ENCODE measurements around the gene ZBTB20.
A peak's percentile ranks its signal among the peaks of the same experiment; 100 is the strongest.

ZBTB20 gene

GRCh38 chr3:114830652-114831051 is 316.4 kb downstream of the ZBTB20 start:
- Histone ChIP-seq H4K20me1 (ENCODE audit: insufficient read depth, low read length) (no peaks in the 10 kb centered on the region), H3K36me3 (ENCODE audit: insufficient read depth, low read length) (no peaks in the 10 kb centered on the region), H3K4me2 (ENCODE audit: insufficient read depth, low read length) (no peak overlapping the region), H3K9ac (ENCODE audit: low read depth, low read length) (no peak overlapping the region), H3K27me3 (ENCODE audit: insufficient read depth, low read length, poor library complexity) (no peaks in the 10 kb centered on the region), H3K9me3 (ENCODE audit: insufficient read depth, low read length, severe bottlenecking) (no peaks in the 10 kb centered on the region), H3K27ac (ENCODE audit: low read length) (no peak overlapping the region), H2AFZ (ENCODE audit: low read depth, low read length) (no peak overlapping the region), H3K79me2 (ENCODE audit: insufficient read depth, low read length) (no peaks in the 10 kb centered on the region), H3K4me3 (ENCODE audit: low read depth in 1 of 2, low read length in 2 of 2) (no peak overlapping the region), H3K4me1 (ENCODE audit: insufficient read depth, low read length) (no peaks in the 10 kb centered on the region)
- ATAC-seq (ENCODE audit: insufficient read depth, low read depth) (no peak), DNase-seq (no peak)
- TF ChIP-seq, protein P1, sequence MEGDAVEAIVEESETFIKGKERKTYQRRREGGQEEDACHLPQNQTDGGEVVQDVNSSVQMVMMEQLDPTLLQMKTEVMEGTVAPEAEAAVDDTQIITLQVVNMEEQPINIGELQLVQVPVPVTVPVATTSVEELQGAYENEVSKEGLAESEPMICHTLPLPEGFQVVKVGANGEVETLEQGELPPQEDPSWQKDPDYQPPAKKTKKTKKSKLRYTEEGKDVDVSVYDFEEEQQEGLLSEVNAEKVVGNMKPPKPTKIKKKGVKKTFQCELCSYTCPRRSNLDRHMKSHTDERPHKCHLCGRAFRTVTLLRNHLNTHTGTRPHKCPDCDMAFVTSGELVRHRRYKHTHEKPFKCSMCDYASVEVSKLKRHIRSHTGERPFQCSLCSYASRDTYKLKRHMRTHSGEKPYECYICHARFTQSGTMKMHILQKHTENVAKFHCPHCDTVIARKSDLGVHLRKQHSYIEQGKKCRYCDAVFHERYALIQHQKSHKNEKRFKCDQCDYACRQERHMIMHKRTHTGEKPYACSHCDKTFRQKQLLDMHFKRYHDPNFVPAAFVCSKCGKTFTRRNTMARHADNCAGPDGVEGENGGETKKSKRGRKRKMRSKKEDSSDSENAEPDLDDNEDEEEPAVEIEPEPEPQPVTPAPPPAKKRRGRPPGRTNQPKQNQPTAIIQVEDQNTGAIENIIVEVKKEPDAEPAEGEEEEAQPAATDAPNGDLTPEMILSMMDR (IDR thresholded peaks at IDR 0.05; ENCODE audit: borderline replicate concordance, extremely low read depth, low read length, poor library complexity, severe bottlenecking), result no peak
- no peak for TF ChIP-seq EZH2 (IDR thresholded peaks at IDR 0.05; ENCODE audit: borderline replicate concordance, low read depth, low read length, severe bottlenecking)

GRCh38 chr3:114829783-114830182 is 317.3 kb downstream of the ZBTB20 start:
- H3K4me3 ChIP-seq (ENCODE audit: low read depth in 1 of 2, low read length in 2 of 2), result no peak overlapping the region
- H3K27ac ChIP-seq (ENCODE audit: low read length), result no peak overlapping the region
- H3K9ac ChIP-seq (ENCODE audit: low read depth, low read length), result no peak overlapping the region
- H3K4me1 ChIP-seq (ENCODE audit: insufficient read depth, low read length), result no peaks in the 10 kb centered on the region
- no peaks in the 10 kb centered on the region for H3K9me3 ChIP-seq (ENCODE audit: insufficient read depth, low read length, severe bottlenecking)
- no peak overlapping the region for H3K4me2 ChIP-seq (ENCODE audit: insufficient read depth, low read length)
- no peak for ATAC-seq (ENCODE audit: insufficient read depth, low read depth)
- no peaks in the 10 kb centered on the region for H3K27me3 ChIP-seq (ENCODE audit: insufficient read depth, low read length, poor library complexity)
- H3K79me2 ChIP-seq (ENCODE audit: insufficient read depth, low read length), result no peaks in the 10 kb centered on the region
- no peaks in the 10 kb centered on the region for H3K36me3 ChIP-seq (ENCODE audit: insufficient read depth, low read length)
- H2AFZ ChIP-seq (ENCODE audit: low read depth, low read length), result no peak overlapping the region
- no peaks in the 10 kb centered on the region for H4K20me1 ChIP-seq (ENCODE audit: insufficient read depth, low read length)
- no peak for TF ChIP-seq EZH2 (IDR thresholded peaks at IDR 0.05; ENCODE audit: borderline replicate concordance, low read depth, low read length, severe bottlenecking)
- TF ChIP-seq, protein P1 (IDR thresholded peaks at IDR 0.05; ENCODE audit: borderline replicate concordance, extremely low read depth, low read length, poor library complexity, severe bottlenecking), result no peak
- DNase-seq, result no peak

GRCh38 chr3:114827495-114827894 is 319.6 kb downstream of the ZBTB20 start:
- Histone ChIP-seq H3K36me3 (ENCODE audit: insufficient read depth, low read length) (no peaks in the 10 kb centered on the region), H3K27ac (ENCODE audit: low read length) (no peak overlapping the region), H3K27me3 (ENCODE audit: insufficient read depth, low read length, poor library complexity) (no peaks in the 10 kb centered on the region), H3K4me2 (ENCODE audit: insufficient read depth, low read length) (no peak overlapping the region), H3K4me1 (ENCODE audit: insufficient read depth, low read length) (no peaks in the 10 kb centered on the region), H3K79me2 (ENCODE audit: insufficient read depth, low read length) (no peaks in the 10 kb centered on the region), H2AFZ (ENCODE audit: low read depth, low read length) (no peak overlapping the region), H3K9me3 (ENCODE audit: insufficient read depth, low read length, severe bottlenecking) (no peaks in the 10 kb centered on the region), H4K20me1 (ENCODE audit: insufficient read depth, low read length) (no peaks in the 10 kb centered on the region), H3K4me3 (ENCODE audit: low read depth in 1 of 2, low read length in 2 of 2) (no peak overlapping the region), H3K9ac (ENCODE audit: low read depth, low read length) (no peak overlapping the region)
- DNase-seq, result peak; percentile 13
- ATAC-seq (ENCODE audit: insufficient read depth, low read depth), result peak; percentile 92
- TF ChIP-seq EZH2 (IDR thresholded peaks at IDR 0.05; ENCODE audit: borderline replicate concordance, low read depth, low read length, severe bottlenecking), result no peak
- TF ChIP-seq, protein P1 (IDR thresholded peaks at IDR 0.05; ENCODE audit: borderline replicate concordance, extremely low read depth, low read length, poor library complexity, severe bottlenecking), result peak; percentile 70

DNA sequence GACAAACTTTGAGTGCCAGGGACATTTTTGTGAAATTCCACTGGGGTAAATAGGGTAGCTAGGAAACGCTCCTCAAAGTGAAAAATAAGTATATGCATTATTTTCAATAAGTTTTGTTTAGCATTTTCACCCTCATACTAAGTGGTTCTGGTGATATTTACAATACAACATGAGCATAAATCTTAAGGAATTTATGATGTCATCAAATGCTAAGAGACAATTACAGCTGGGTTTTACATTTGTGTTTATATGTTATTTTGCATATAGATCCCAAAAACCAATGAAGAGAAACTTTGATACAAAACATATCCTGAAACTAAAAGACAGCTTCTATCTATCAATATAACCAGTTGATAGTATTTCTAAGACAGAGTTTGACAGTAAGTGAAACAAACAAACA is 323.1 kb downstream of the ZBTB20 start:
- H3K9me3 ChIP-seq (ENCODE audit: insufficient read depth, low read length, severe bottlenecking), result no peaks in the 10 kb centered on the region
- H2AFZ ChIP-seq (ENCODE audit: low read depth, low read length), result no peak overlapping the region
- H4K20me1 ChIP-seq (ENCODE audit: insufficient read depth, low read length), result no peaks in the 10 kb centered on the region
- no peaks in the 10 kb centered on the region for H3K27me3 ChIP-seq (ENCODE audit: insufficient read depth, low read length, poor library complexity)
- H3K9ac ChIP-seq (ENCODE audit: low read depth, low read length), result no peak overlapping the region
- no peaks in the 10 kb centered on the region for H3K36me3 ChIP-seq (ENCODE audit: insufficient read depth, low read length)
- ATAC-seq (ENCODE audit: insufficient read depth, low read depth) (no peak), DNase-seq (no peak)
- no peaks in the 10 kb centered on the region for H3K4me1 ChIP-seq (ENCODE audit: insufficient read depth, low read length)
- H3K79me2 ChIP-seq (ENCODE audit: insufficient read depth, low read length), result no peaks in the 10 kb centered on the region
- no peak overlapping the region for H3K4me2 ChIP-seq (ENCODE audit: insufficient read depth, low read length)
- no peak overlapping the region for H3K27ac ChIP-seq (ENCODE audit: low read length)
- H3K4me3 ChIP-seq (ENCODE audit: low read depth in 1 of 2, low read length in 2 of 2), result no peak overlapping the region
- no peak for TF ChIP-seq EZH2 (IDR thresholded peaks at IDR 0.05; ENCODE audit: borderline replicate concordance, low read depth, low read length, severe bottlenecking)
- TF ChIP-seq, protein P1 (IDR thresholded peaks at IDR 0.05; ENCODE audit: borderline replicate concordance, extremely low read depth, low read length, poor library complexity, severe bottlenecking), result no peak

Data from DND-41 (cell line).